ENCODE results near the gene SLC37A3. TPM values are rescaled to one million over a fixed set of nuclear protein-coding genes. Genes with fewer than 3 reads are reported as not detected.
"Not testable (repeated sequence)": the region's sequence is repeated elsewhere in the genome, so short reads cannot be mapped to it uniquely, and the experiment has no call there.

SLC37A3 gene
- total RNA-seq, 4 donors from 2014 or later: 87.9 to 359 (median 148) TPM

DNA sequence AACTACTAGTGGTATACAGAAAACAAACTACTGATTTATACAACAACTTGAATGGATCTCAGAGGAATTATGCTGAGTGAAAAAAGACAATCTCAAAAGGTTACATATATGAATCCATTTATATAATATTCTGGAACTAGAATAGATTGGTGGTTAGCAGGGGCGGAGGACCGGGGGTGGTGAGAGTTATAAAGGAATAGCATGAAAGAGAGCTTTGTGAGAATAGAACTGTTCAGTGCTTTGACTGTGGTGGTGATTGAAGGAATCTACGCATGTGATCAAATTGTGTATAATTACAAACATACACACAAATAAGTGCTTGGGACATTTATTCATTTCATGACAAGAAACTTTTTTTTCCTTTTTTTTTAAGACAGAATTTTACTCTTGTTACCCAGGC lies 25.2 kb upstream of the SLC37A3 start:
- TF ChIP-seq POLR2A (IDR thresholded peaks at IDR 0.05): no peak
- TF ChIP-seq, protein P1, sequence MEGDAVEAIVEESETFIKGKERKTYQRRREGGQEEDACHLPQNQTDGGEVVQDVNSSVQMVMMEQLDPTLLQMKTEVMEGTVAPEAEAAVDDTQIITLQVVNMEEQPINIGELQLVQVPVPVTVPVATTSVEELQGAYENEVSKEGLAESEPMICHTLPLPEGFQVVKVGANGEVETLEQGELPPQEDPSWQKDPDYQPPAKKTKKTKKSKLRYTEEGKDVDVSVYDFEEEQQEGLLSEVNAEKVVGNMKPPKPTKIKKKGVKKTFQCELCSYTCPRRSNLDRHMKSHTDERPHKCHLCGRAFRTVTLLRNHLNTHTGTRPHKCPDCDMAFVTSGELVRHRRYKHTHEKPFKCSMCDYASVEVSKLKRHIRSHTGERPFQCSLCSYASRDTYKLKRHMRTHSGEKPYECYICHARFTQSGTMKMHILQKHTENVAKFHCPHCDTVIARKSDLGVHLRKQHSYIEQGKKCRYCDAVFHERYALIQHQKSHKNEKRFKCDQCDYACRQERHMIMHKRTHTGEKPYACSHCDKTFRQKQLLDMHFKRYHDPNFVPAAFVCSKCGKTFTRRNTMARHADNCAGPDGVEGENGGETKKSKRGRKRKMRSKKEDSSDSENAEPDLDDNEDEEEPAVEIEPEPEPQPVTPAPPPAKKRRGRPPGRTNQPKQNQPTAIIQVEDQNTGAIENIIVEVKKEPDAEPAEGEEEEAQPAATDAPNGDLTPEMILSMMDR (IDR thresholded peaks at IDR 0.05): no peak
- H3K4me3 ChIP-seq: no peak overlapping the region
- no peak overlapping the region for H3K27ac ChIP-seq
- no peaks in the 10 kb centered on the region for H3K27me3 ChIP-seq
- no peaks in the 10 kb centered on the region for H3K4me1 ChIP-seq
- intact Hi-C loops (cut with DNase I; ENCODE audit: low total_unique reads): no loop called here
- H3K9me3 ChIP-seq: no peaks in the 10 kb centered on the region
- no peaks in the 10 kb centered on the region for H3K36me3 ChIP-seq
- DNase-seq: no peak

- H3K27ac ChIP-seq: no peak overlapping the region
- no peak for DNase-seq
- H3K36me3 ChIP-seq: no peaks in the 10 kb centered on the region
- H3K27me3 ChIP-seq: no peaks in the 10 kb centered on the region
- intact Hi-C loops (cut with DNase I; ENCODE audit: low total_unique reads): no loop called here
- no peaks in the 10 kb centered on the region for H3K9me3 ChIP-seq
- TF ChIP-seq, protein P1 (IDR thresholded peaks at IDR 0.05): no peak
- no peak for TF ChIP-seq POLR2A (IDR thresholded peaks at IDR 0.05)
- H3K4me1 ChIP-seq: no peaks in the 10 kb centered on the region
- H3K4me3 ChIP-seq: no peak overlapping the region
Observed at GRCh38 chr7:140421521-140421920, 23.2 kb upstream of the SLC37A3 start.

- Histone ChIP-seq H3K27me3 (no peaks in the 10 kb centered on the region), H3K4me3 (no peak overlapping the region), H3K27ac (no peak overlapping the region), H3K4me1 (no peaks in the 10 kb centered on the region), H3K9me3 (no peaks in the 10 kb centered on the region), H3K36me3 (no peaks in the 10 kb centered on the region)
- no peak for DNase-seq
- TF ChIP-seq, protein P1 (IDR thresholded peaks at IDR 0.05): no peak
- no peak for TF ChIP-seq POLR2A (IDR thresholded peaks at IDR 0.05)
- intact Hi-C loops (cut with DNase I; ENCODE audit: low total_unique reads): no loop called here
Observed at GRCh38 chr7:140418653-140419052, 20.3 kb upstream of the SLC37A3 start.

GRCh38 chr7:140418156-140418472 lies 19.8 kb upstream of the SLC37A3 start:
- H3K27ac ChIP-seq; H3K27me3 ChIP-seq; H3K36me3 ChIP-seq; H3K4me3 ChIP-seq; H3K4me1 ChIP-seq; H3K9me3 ChIP-seq; intact Hi-C loops (cut with DNase I; ENCODE audit: low total_unique reads); DNase-seq: not testable (repeated sequence)

- no peaks in the 10 kb centered on the region for H3K9me3 ChIP-seq
- intact Hi-C loops (cut with DNase I; ENCODE audit: low total_unique reads): no loop called here
- no peak for DNase-seq
- TF ChIP-seq, protein P1 (IDR thresholded peaks at IDR 0.05): no peak
- TF ChIP-seq POLR2A (IDR thresholded peaks at IDR 0.05): no peak
- H3K4me3 ChIP-seq: no peak overlapping the region
- H3K27me3 ChIP-seq: no peaks in the 10 kb centered on the region
- no peak overlapping the region for H3K27ac ChIP-seq
- no peaks in the 10 kb centered on the region for H3K36me3 ChIP-seq
- H3K4me1 ChIP-seq: no peaks in the 10 kb centered on the region
Observed at GRCh38 chr7:140417456-140418155, 19.3 kb upstream of the SLC37A3 start.

DNA sequence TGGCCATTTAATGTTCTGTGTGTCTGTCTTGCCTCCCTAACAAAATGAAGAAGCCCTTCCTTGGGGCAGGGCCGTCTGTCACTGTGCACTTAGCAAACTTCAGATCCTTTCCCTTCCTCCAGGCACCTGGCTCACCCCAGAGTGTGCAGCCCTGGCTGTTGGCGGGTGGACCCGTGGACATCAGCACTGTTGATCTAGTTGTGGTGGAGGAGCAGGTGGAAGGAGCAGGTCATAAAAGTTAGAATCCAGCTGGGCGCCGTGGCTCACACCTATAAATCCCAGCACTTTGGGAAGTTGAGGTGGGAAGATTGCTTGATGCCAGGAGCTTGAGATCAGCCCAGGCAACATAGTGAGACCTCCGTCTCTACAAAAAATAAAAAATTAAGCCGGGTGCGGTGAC lies 18.2 kb upstream of the SLC37A3 start:
- H3K4me3 ChIP-seq: no peak overlapping the region
- no peaks in the 10 kb centered on the region for H3K4me1 ChIP-seq
- DNase-seq: no peak
- no peaks in the 10 kb centered on the region for H3K36me3 ChIP-seq
- no peaks in the 10 kb centered on the region for H3K27me3 ChIP-seq
- TF ChIP-seq, protein P1 (IDR thresholded peaks at IDR 0.05): no peak
- TF ChIP-seq POLR2A (IDR thresholded peaks at IDR 0.05): no peak
- no peaks in the 10 kb centered on the region for H3K9me3 ChIP-seq
- intact Hi-C loops (cut with DNase I; ENCODE audit: low total_unique reads): no loop called here
- no peak overlapping the region for H3K27ac ChIP-seq

- H3K27ac ChIP-seq; intact Hi-C loops (cut with DNase I; ENCODE audit: low total_unique reads); DNase-seq; H3K9me3 ChIP-seq; H3K36me3 ChIP-seq; H3K4me1 ChIP-seq; H3K4me3 ChIP-seq; H3K27me3 ChIP-seq: not testable (repeated sequence)
Observed at GRCh38 chr7:140415816-140416215, 17.5 kb upstream of the SLC37A3 start.

Data from uterus (tissue), 4 donors.